ENCODE results near the gene SMARCA1. TPM values are rescaled to one million over a fixed set of nuclear protein-coding genes. Genes with fewer than 3 reads are reported as not detected.
"Not testable (repeated sequence)": the region's sequence is repeated elsewhere in the genome, so short reads cannot be mapped to it uniquely, and the experiment has no call there.

SMARCA1 gene
- total RNA-seq = 21.5 TPM

GRCh38 chrX:129523079-129523911 lies at the start of gene SMARCA1:
SMARCA1 (minus strand) TSS chrX:129523490; CDS start chrX:129523370, 120 bp downstream.
- H3K4me3 ChIP-seq = peak within 1 kb of the TSS; percentile 62 to 86
- H3K36me3 ChIP-seq = no peaks in the 10 kb centered on the region
- TF ChIP-seq CTCF (IDR thresholded peaks at IDR 0.05) = no peak
- intact Hi-C loops (cut with DNase I) = loop anchor here (1.0 to 5.0 kb wide), 2 partner anchors 17 to 319 kb away; partner anchors contain the start of genes OCRL and ZDHHC9
- no peaks in the 10 kb centered on the region for H3K9me3 ChIP-seq
- no peaks in the 10 kb centered on the region for H3K4me1 ChIP-seq
- H3K27ac ChIP-seq = peak within 1 kb of the TSS; percentile 87 to 91
- no peaks in the 10 kb centered on the region for H3K27me3 ChIP-seq
- DNase-seq (ENCODE audit: low spot score in 2 of 2) = no peak

- no peak for DNase-seq (ENCODE audit: low spot score in 2 of 2)
- intact Hi-C loops (cut with DNase I) = no loop called here
- no peaks in the 10 kb centered on the region for H3K9me3 ChIP-seq
- H3K36me3 ChIP-seq = peaks cover 7 to 14% of the 10 kb centered on the region in 2 donors
- H3K4me1 ChIP-seq = peaks cover 0 to 9% of the 10 kb centered on the region in 2 donors
- peak overlapping the region in 1 of 2 donors; percentile 9 for H3K27ac ChIP-seq
- H3K4me3 ChIP-seq = no peak overlapping the region
- H3K27me3 ChIP-seq = no peaks in the 10 kb centered on the region
- TF ChIP-seq CTCF (IDR thresholded peaks at IDR 0.05) = no peak
Measured at GRCh38 chrX:129572422-129572821, 49.1 kb upstream of the SMARCA1 start.

GRCh38 chrX:129568349-129568748 lies 45.1 kb upstream of the SMARCA1 start:
- Histone ChIP-seq H3K4me3 (no peak overlapping the region), H3K27me3 (no peaks in the 10 kb centered on the region), H3K36me3 (peaks cover 6 to 7% of the 10 kb centered on the region in 2 donors), H3K4me1 (peaks cover 0 to 2% of the 10 kb centered on the region in 2 donors), H3K27ac (no peak overlapping the region), H3K9me3 (no peaks in the 10 kb centered on the region)
- no peak for DNase-seq (ENCODE audit: low spot score in 2 of 2)
- no peak for TF ChIP-seq CTCF (IDR thresholded peaks at IDR 0.05)
- intact Hi-C loops (cut with DNase I) = no loop called here

- no peak for TF ChIP-seq CTCF (IDR thresholded peaks at IDR 0.05)
- H3K27me3 ChIP-seq = no peaks in the 10 kb centered on the region
- peaks cover 10 to 11% of the 10 kb centered on the region in 2 donors for H3K36me3 ChIP-seq
- intact Hi-C loops (cut with DNase I) = no loop called here
- no peaks in the 10 kb centered on the region for H3K9me3 ChIP-seq
- no peak for DNase-seq (ENCODE audit: low spot score in 2 of 2)
- no peaks in the 10 kb centered on the region for H3K4me1 ChIP-seq
- H3K4me3 ChIP-seq = no peak overlapping the region
- H3K27ac ChIP-seq = no peak overlapping the region
Measured at GRCh38 chrX:129566073-129566472, 42.8 kb upstream of the SMARCA1 start.

- intact Hi-C loops (cut with DNase I) = no loop called here
- no peak for DNase-seq (ENCODE audit: low spot score in 2 of 2)
- TF ChIP-seq CTCF (IDR thresholded peaks at IDR 0.05) = no peak
Measured at GRCh38 chrX:129565046-129565650, 41.9 kb upstream of the SMARCA1 start.

GRCh38 chrX:129564345-129564744 lies 41.1 kb upstream of the SMARCA1 start:
- DNase-seq (ENCODE audit: low spot score in 2 of 2); H3K27ac ChIP-seq; H3K9me3 ChIP-seq; H3K27me3 ChIP-seq; H3K4me1 ChIP-seq; H3K4me3 ChIP-seq; intact Hi-C loops (cut with DNase I): not testable (repeated sequence)
- peaks cover 5 to 17% of the 10 kb centered on the region in 2 donors for H3K36me3 ChIP-seq

More at GRCh38 chrX:129565046-129565650, 41.9 kb upstream of the SMARCA1 start:
- peaks cover 6 to 17% of the 10 kb centered on the region in 2 donors for H3K36me3 ChIP-seq
- H3K27ac ChIP-seq = no peak overlapping the region
- no peaks in the 10 kb centered on the region for H3K27me3 ChIP-seq
- H3K4me1 ChIP-seq = no peaks in the 10 kb centered on the region
- no peaks in the 10 kb centered on the region for H3K9me3 ChIP-seq
- no peak overlapping the region for H3K4me3 ChIP-seq
